LNCAP (cell line): Measurements from ENCODE around the gene APOBEC3A.

Source experiments
- TF ChIP-seq, protein P1 (sequence below): fragments of 450-650 bp; IDR thresholded peaks from 2 replicates; pipeline ENCODE4 v1.5.1; 2017; ENCODE audit warnings: mild to moderate bottlenecking

APOBEC3A gene

DNA sequence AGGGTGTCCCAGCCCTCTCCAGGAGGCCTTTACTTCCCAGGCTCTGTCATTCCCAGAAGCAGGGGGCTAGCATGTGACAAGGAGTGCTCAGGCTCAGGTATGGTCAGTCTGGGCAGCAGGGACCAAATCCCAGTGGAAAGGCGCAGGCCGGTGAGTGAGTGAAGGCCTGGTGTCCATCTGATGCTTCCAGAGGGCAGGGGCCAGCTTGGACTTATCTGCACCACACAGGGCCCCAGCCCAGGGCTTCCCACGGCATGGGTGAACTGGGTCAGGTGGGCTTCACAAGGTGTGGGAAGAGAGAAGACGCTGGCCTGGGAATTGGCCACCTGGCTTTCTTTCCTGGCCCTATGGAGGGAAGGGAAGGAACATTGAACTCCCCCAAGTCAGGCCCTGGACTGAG is 20.4 kb upstream of the APOBEC3A start:
- TF ChIP-seq, protein P1, sequence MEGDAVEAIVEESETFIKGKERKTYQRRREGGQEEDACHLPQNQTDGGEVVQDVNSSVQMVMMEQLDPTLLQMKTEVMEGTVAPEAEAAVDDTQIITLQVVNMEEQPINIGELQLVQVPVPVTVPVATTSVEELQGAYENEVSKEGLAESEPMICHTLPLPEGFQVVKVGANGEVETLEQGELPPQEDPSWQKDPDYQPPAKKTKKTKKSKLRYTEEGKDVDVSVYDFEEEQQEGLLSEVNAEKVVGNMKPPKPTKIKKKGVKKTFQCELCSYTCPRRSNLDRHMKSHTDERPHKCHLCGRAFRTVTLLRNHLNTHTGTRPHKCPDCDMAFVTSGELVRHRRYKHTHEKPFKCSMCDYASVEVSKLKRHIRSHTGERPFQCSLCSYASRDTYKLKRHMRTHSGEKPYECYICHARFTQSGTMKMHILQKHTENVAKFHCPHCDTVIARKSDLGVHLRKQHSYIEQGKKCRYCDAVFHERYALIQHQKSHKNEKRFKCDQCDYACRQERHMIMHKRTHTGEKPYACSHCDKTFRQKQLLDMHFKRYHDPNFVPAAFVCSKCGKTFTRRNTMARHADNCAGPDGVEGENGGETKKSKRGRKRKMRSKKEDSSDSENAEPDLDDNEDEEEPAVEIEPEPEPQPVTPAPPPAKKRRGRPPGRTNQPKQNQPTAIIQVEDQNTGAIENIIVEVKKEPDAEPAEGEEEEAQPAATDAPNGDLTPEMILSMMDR = no peak

DNA sequence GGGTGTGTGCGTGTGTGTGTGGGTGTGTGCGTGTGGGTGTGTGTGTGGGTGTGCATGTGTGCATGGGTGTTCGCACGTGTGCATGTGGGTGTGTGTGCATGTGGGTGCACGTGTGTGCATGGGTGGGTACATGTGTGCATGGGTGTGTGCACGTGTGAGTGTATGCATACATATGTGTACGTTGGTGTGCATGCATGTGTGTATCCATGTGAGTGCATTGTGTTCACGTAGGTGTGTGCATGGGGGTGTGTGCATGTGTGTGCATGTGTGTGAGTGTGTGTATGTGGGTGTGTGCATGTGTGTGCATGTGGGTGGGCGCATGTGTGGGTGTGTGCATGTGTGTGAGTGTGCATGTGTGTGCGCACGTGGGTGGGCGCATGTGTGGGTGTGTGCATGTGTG is 19.9 kb upstream of the APOBEC3A start:
- TF ChIP-seq, protein P1 = no peak

DNA sequence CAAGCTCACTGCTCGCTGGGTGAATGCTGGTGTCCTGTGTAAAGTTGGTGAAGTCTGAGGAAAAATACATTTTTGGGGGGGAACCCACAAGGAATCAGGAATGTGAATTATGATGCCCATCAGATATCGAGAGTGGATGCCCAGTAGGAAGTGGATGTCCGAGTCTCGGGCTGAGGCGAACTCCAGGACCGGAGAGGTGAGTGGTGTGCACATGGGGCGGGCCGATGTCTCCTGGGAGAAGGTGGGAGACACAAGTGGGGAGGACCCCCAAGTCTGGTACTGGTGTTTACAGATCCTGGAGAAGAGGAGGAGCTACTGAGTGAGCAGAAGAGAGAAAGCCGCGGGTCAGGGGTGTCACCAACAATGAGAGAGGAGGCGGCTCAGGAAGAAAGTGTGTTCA is 19.2 kb upstream of the APOBEC3A start:
- TF ChIP-seq, protein P1 = no peak

DNA sequence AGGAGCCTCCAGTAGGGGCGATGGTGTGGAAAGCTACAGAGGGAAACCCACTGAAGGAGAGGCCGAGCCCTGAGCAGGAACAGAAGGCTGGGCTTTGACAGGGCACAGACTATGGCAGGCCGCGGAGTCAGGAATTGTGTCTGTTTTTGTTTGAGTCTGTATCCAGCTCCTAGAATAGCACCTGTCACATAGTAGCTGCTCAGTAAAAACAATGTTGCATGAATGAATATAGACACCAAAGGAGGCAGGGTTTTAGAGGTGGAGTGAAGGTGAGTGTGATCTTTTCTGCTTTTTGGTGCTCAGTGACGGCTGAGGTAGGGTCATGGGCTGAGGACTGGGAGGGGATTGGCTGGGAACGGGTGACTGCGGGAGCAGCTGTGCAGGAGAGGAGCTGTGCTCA is 18.5 kb upstream of the APOBEC3A start:
- TF ChIP-seq, protein P1 = no peak

DNA sequence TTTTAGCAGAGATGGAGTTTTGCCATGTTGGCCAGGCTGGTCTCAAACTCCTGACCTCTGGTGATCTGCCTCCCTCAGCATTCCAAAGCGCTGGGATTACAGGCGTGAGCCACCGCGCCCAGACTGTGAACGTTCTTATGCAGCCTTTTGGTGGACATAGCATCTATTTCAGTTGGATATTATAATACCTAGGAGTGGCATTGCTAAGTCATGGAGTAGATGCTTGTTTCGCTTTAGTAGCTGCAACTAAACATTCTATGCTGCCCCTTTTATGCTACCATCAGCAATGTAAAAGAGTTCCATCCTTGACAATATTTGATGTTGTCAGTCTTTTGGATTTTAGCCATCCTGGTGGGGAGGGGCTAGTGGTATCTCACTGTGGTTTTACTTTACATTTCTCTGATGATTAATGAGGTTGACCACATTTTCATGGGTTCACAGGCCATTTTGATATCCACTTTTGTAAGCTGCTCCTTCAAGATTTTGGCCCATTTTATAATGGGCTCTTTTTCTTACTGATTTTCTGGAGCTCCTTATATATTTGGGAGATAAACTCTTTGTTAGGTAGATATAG is 16.5 kb upstream of the APOBEC3A start:
- TF ChIP-seq, protein P1 = no peak

GRCh38 chr22:38941488-38941987 is 15.9 kb upstream of the APOBEC3A start:
- TF ChIP-seq, protein P1 = no peak

GRCh38 chr22:38942702-38943101 is 14.7 kb upstream of the APOBEC3A start:
- TF ChIP-seq, protein P1 = no peak

DNA sequence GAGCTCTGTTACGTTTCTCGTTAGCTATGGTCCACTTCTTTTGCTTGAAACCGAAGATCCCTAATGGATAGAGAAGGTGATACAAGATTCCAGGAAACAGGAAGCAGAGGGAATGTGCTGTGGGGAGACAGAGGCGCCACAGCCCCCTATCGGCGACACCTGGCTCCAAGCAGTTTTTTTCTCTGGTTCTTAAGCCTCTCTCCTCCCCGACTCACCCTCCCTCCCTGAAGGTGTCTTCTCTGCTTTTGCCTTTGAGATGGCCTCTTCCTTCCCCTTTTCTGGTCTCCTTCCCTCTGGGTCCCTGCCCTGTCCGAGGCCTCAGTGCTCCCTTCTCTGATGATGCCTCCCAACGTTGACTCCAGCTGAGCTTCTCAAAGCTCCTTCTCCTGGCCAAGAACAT is 14.2 kb upstream of the APOBEC3A start:
- TF ChIP-seq, protein P1 = no peak
